K562 (cell line): ENCODE measurements around the gene NOSIP. TPM values are rescaled to one million over a fixed set of nuclear protein-coding genes. Genes with fewer than 3 reads are reported as not detected.

Experiments
- ATAC-seq: fragments of 200-7000 bp; cut with Tn5 transposase; 3 replicates; pipeline ENCODE4 v1.9.1; 2020; ENCODE audit warnings: moderate library complexity
- BruUV-seq: library from RNA; stranded (reverse); fragments of 400-500 nt; replicated peaks from 2 replicates; lab custom pipeline; 2021; lab: Mats Ljungman, UMichigan
- CTCF ChIA-PET: fragments of 300-600 bp; formaldehyde crosslinking; extraction: SDS; loops from one replicate; lab custom pipeline; 2021; ENCODE audit warnings: low intra/inter-chr PET ratio; lab: Yijun Ruan, JAX
- POLR2A ChIA-PET: fragments of 300-600, 350-650 bp; sonication (Branson Sonifier 250); formaldehyde crosslinking; extraction: SDS; loops from one replicate; lab custom pipeline; 2021; ENCODE audit warnings: antibody characterized with exemption, inconsistent platforms; lab: Yijun Ruan, JAX
- DNase-seq, 4 experiments: peaks; one replicate each; pipeline versions ENCODE4 v3.0.0 to v3.0.0-alpha.2; 2011 to 2018; ENCODE audit warnings: low spot score in 3 of 4, mixed read lengths in 3 of 4; ENCODE audit errors: extremely low read depth in 1 of 4
- FAIRE-seq: peaks from 2 replicates; lab custom pipeline; 2011; peaks lifted over from hg19 to GRCh38; lab: Jason Lieb, UNC
- H2AFZ ChIP-seq: 2 replicates; pipeline ENCODE4 v1.6.0; 2011; ENCODE audit warnings: low read depth, low read length, control low read depth, inconsistent platforms
- H3K27ac ChIP-seq: fragments of 200-600 bp; 3 replicates; pipeline ENCODE4 v1.8.0; 2011; ENCODE audit warnings: low read depth, mild to moderate bottlenecking, control low read depth, inconsistent platforms, low read length, moderate library complexity, mixed read lengths; ENCODE audit errors: extremely low read depth
- H3K27me3 ChIP-seq, 2 experiments: fragments of 300-600 bp in 1 of 2; 2 replicates in 1 of 2; 3 replicates in 1 of 2; pipeline versions ENCODE4 v1.6.0 to v1.8.0; 2011; ENCODE audit warnings: inconsistent platforms in 2 of 2, low read length in 2 of 2, mild to moderate bottlenecking in 1 of 2, mixed read lengths in 1 of 2, moderate library complexity in 1 of 2; ENCODE audit not compliant: control insufficient read depth in 2 of 2, insufficient read depth in 2 of 2
- H3K36me3 ChIP-seq: fragments of 300-600 bp; 3 replicates; pipeline ENCODE4 v1.8.0; 2011; ENCODE audit warnings: mild to moderate bottlenecking, low read length, inconsistent platforms; ENCODE audit not compliant: control insufficient read depth, insufficient read depth
- H3K4me1 ChIP-seq, 2 experiments: fragments of 200-600 bp in 1 of 2; replicated peaks in 1 of 2; 2 replicates in 1 of 2; 3 replicates in 1 of 2; pipeline versions ENCODE4 v1.5.1 to v1.8.0; 2011; ENCODE audit warnings: inconsistent platforms in 2 of 2, low read length in 2 of 2, mild to moderate bottlenecking in 1 of 2, mixed read lengths in 1 of 2, moderate library complexity in 1 of 2; ENCODE audit not compliant: control insufficient read depth in 2 of 2, insufficient read depth in 2 of 2
- H3K4me2 ChIP-seq: 2 replicates; pipeline ENCODE4 v1.6.1; 2011; ENCODE audit warnings: low read length, control low read depth, inconsistent platforms, mixed read lengths; ENCODE audit not compliant: insufficient read depth
- H3K4me3 ChIP-seq: fragments of 200-600 bp; sonication (generic), shearing (Covaris generic); 2 replicates; pipeline ENCODE4 v1.5.1; 2016; ENCODE audit warnings: control low read depth, inconsistent platforms
- H3K79me2 ChIP-seq: fragments of 200-600 bp; 3 replicates; pipeline ENCODE4 v1.8.0; 2011; ENCODE audit warnings: low read length, inconsistent platforms; ENCODE audit not compliant: control insufficient read depth, insufficient read depth
- H3K9ac ChIP-seq, 2 experiments: 2 replicates each; pipeline versions ENCODE4 v1.6.0 to v1.6.1; 2011; ENCODE audit warnings: low read depth in 2 of 2, low read length in 2 of 2, control low read depth in 1 of 2, inconsistent platforms in 1 of 2, mild to moderate bottlenecking in 1 of 2, mixed read lengths in 1 of 2; ENCODE audit not compliant: insufficient read depth in 1 of 2
- H3K9me1 ChIP-seq: one replicate; pipeline ENCODE4 v1.6.0; 2011; ENCODE audit warnings: inconsistent platforms, mild to moderate bottlenecking, low read length, moderate library complexity; ENCODE audit not compliant: control insufficient read depth, insufficient read depth
- H3K9me3 ChIP-seq: replicated peaks from 2 replicates; pipeline ENCODE4 v1.5.1; 2011; ENCODE audit warnings: low read depth, low read length, inconsistent platforms; ENCODE audit not compliant: control insufficient read depth, insufficient read depth
- H4K20me1 ChIP-seq: replicated peaks from 2 replicates; pipeline ENCODE4 v1.6.1; 2011; ENCODE audit warnings: low read length, inconsistent platforms, mixed read lengths; ENCODE audit not compliant: control insufficient read depth, insufficient read depth
- EWSR1 ChIP-seq: fragments of 450-650 bp; IDR thresholded peaks from 2 replicates; pipeline ENCODE4 v1.6.1; 2018; ENCODE audit warnings: borderline replicate concordance, mild to moderate bottlenecking, low read depth, moderate library complexity; ENCODE audit not compliant: partially characterized antibody
- RB1 ChIP-seq: fragments of 450-650 bp; IDR thresholded peaks from 2 replicates; pipeline ENCODE4 v1.6.1; 2017; ENCODE audit warnings: low read depth, mild to moderate bottlenecking
- TSC22D4 ChIP-seq: fragments of 450-650 bp; IDR thresholded peaks from 2 replicates; pipeline ENCODE4 v1.6.1; 2016; ENCODE audit warnings: missing genetic modification characterization, missing biosample characterization, control low read depth
- ZNF12 ChIP-seq: sonication (generic); formaldehyde crosslinking; IDR thresholded peaks from 2 replicates; pipeline ENCODE4 v1.4.0; 2020; ENCODE audit warnings: mild to moderate bottlenecking, missing genetic modification reagents
- ZNF324 ChIP-seq: fragments of 250-450 bp; sonication (Bioruptor Pico); IDR thresholded peaks from 2 replicates; pipeline ENCODE4 v1.4.0; 2020; ENCODE audit warnings: mild to moderate bottlenecking
- ZNF830 ChIP-seq: fragments of 250-450 bp; sonication (Bioruptor Pico); IDR thresholded peaks from 2 replicates; pipeline ENCODE4 v1.5.0; 2021; ENCODE audit warnings: mild to moderate bottlenecking
- WGBS: fragments of 100-300 bp; shearing (Covaris generic); methylation state at CpG from one replicate; pipeline ENCODE4 v1.1.6; 2016; ENCODE audit warnings: low coverage, mixed read lengths; ENCODE audit not compliant: insufficient coverage; ENCODE audit errors: missing lambda C conversion rate; 5-methylcytosine and 5-hydroxymethylcytosine counted together
- in situ Hi-C: fragments of 300-500 bp; cut with MboI; formaldehyde crosslinking; loops from 4 replicates; pipeline ENCODE4 v1.15.0; 2018; ENCODE audit warnings: inconsistent platforms, mixed read lengths
- intact Hi-C: fragments of 100-400 bp; cut with micrococcal nuclease; formaldehyde crosslinking; loops from 2 replicates; pipeline ENCODE4 v1.14.2; 2022
- polyA plus RNA-seq, 8 experiments: library from polyadenylated mRNA; depleted of rRNA in 4 of 8; stranded (reverse) in 5 of 8; unstranded in 3 of 8; fragments of >200 nt; fragmentation: Nextera tagmentation in 2 of 8; fragmentation: Illumina TruSeq in 1 of 8; extraction: Ambion mirVana in 2 of 8; extraction: Trizol in 1 of 8; gene quantifications; 2 replicates each; pipeline versions ENCODE4 v1.2.1 to v1.2.3, GENCODE V29; 2011 to 2014; ENCODE audit warnings: inconsistent platforms in 1 of 8, missing spikeins in 1 of 8
- total RNA-seq, 7 experiments: library from RNA; depleted of rRNA in 6 of 7; stranded (reverse); fragments of >200 nt in 6 of 7; fragmentation: Illumina TruSeq in 2 of 7; extraction: Trizol in 2 of 7; gene quantifications; 2 replicates each; pipeline versions ENCODE4 v1.2.1 to v1.2.3, GENCODE V29; 2011 to 2021; ENCODE audit warnings: low replicate concordance in 1 of 7
- TF ChIP-seq, protein P1 (sequence below): sonication (generic); formaldehyde crosslinking; IDR thresholded peaks from 2 replicates; pipeline ENCODE4 v1.8.1; 2023; ENCODE audit warnings: mild to moderate bottlenecking, missing genetic modification reagents
- TF ChIP-seq, protein P2 (sequence below): fragments of 250-450 bp; sonication (Bioruptor Pico); IDR thresholded peaks from 2 replicates; pipeline ENCODE4 v1.4.0; 2020; ENCODE audit warnings: mild to moderate bottlenecking
- TF ChIP-seq, protein P3 (sequence below), 2 experiments: fragments of 450-650 bp; formaldehyde crosslinking in 1 of 2; IDR thresholded peaks; 2 replicates each; pipeline versions ENCODE4 v1.4.0 to v1.6.1; 2014 to 2020; ENCODE audit warnings: mild to moderate bottlenecking in 2 of 2, borderline replicate concordance in 1 of 2, low read depth in 1 of 2
- TF ChIP-seq, protein P4 (sequence below): sonication (generic); formaldehyde crosslinking; IDR thresholded peaks from 2 replicates; pipeline ENCODE4 v1.8.1; 2023; ENCODE audit warnings: mild to moderate bottlenecking, missing genetic modification reagents

NOSIP gene
- total and polyA plus RNA-seq, 9 of the 15 experiments (the other 6 are each of a cell fraction or from before 2014, with no cell fraction given): 14.4 to 153 (median 79.9) TPM

DNA sequence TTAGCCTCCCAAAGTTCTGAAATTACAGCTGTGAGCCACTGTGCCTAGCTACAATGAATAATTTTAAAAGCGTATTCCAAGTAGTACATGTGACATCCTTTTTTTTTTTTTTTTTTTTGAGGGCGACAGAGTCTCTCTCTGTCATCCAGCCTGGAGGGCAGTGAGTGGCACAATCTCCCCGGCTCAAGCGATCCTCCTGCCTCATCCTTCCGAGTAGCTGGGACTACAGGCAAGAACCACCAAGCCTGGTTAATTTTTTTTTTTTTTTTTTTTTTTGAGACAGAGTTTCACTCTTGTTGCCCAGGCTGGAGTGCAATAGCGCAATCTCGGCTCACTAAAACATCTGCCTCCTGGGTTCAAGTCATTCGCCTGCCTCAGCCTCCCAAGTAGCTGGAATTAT is 6.9 kb upstream of the NOSIP start:
- Histone ChIP-seq H3K79me2 (peaks cover 15% of the 10 kb centered on the region), H3K9ac (no peak overlapping the region), H3K27me3 (no peaks in the 10 kb centered on the region), H3K36me3 (no peaks in the 10 kb centered on the region), H2AFZ (no peak overlapping the region), H3K9me3 (no peaks in the 10 kb centered on the region), H3K4me3 (no peak overlapping the region), H3K4me2 (no peak overlapping the region), H3K9me1 (no peaks in the 10 kb centered on the region), H3K27ac (no peak overlapping the region), H3K4me1 (peaks cover 4 to 27% of the 10 kb centered on the region in 2 experiments; a peak in 4 of 5 replicates), H4K20me1 (no peaks in the 10 kb centered on the region)
- ChIA-PET CTCF (no interaction called here), POLR2A (no interaction called here)
- intact Hi-C loops: no loop called here
- 76% methylated on average over 6 of the region's 8 CpGs for WGBS
- no peak for ATAC-seq
- in situ Hi-C loops: no loop called here
- TF ChIP-seq TSC22D4 (no peak), ZNF324 (CRISPR knock-in tag) (no peak), EWSR1 (no peak), RB1 (no peak), ZNF830 (no peak), ZNF12 (CRISPR knock-in tag) (no peak)
- TF ChIP-seq, protein P1, sequence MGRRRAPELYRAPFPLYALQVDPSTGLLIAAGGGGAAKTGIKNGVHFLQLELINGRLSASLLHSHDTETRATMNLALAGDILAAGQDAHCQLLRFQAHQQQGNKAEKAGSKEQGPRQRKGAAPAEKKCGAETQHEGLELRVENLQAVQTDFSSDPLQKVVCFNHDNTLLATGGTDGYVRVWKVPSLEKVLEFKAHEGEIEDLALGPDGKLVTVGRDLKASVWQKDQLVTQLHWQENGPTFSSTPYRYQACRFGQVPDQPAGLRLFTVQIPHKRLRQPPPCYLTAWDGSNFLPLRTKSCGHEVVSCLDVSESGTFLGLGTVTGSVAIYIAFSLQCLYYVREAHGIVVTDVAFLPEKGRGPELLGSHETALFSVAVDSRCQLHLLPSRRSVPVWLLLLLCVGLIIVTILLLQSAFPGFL (CRISPR knock-in tag): no peak
- TF ChIP-seq, protein P2, sequence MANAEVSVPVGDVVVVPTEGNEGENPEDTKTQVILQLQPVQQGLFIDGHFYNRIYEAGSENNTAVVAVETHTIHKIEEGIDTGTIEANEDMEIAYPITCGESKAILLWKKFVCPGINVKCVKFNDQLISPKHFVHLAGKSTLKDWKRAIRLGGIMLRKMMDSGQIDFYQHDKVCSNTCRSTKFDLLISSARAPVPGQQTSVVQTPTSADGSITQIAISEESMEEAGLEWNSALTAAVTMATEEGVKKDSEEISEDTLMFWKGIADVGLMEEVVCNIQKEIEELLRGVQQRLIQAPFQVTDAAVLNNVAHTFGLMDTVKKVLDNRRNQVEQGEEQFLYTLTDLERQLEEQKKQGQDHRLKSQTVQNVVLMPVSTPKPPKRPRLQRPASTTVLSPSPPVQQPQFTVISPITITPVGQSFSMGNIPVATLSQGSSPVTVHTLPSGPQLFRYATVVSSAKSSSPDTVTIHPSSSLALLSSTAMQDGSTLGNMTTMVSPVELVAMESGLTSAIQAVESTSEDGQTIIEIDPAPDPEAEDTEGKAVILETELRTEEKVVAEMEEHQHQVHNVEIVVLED (CRISPR knock-in tag): no peak
- TF ChIP-seq, protein P3, sequence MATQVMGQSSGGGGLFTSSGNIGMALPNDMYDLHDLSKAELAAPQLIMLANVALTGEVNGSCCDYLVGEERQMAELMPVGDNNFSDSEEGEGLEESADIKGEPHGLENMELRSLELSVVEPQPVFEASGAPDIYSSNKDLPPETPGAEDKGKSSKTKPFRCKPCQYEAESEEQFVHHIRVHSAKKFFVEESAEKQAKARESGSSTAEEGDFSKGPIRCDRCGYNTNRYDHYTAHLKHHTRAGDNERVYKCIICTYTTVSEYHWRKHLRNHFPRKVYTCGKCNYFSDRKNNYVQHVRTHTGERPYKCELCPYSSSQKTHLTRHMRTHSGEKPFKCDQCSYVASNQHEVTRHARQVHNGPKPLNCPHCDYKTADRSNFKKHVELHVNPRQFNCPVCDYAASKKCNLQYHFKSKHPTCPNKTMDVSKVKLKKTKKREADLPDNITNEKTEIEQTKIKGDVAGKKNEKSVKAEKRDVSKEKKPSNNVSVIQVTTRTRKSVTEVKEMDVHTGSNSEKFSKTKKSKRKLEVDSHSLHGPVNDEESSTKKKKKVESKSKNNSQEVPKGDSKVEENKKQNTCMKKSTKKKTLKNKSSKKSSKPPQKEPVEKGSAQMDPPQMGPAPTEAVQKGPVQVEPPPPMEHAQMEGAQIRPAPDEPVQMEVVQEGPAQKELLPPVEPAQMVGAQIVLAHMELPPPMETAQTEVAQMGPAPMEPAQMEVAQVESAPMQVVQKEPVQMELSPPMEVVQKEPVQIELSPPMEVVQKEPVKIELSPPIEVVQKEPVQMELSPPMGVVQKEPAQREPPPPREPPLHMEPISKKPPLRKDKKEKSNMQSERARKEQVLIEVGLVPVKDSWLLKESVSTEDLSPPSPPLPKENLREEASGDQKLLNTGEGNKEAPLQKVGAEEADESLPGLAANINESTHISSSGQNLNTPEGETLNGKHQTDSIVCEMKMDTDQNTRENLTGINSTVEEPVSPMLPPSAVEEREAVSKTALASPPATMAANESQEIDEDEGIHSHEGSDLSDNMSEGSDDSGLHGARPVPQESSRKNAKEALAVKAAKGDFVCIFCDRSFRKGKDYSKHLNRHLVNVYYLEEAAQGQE (IDR thresholded peaks at IDR 0.05; ENCODE audit: borderline replicate concordance): no peak
- TF ChIP-seq, protein P3 (CRISPR knock-in tag; IDR thresholded peaks at IDR 0.05; ENCODE audit: low read depth): no peak
- TF ChIP-seq, protein P4, sequence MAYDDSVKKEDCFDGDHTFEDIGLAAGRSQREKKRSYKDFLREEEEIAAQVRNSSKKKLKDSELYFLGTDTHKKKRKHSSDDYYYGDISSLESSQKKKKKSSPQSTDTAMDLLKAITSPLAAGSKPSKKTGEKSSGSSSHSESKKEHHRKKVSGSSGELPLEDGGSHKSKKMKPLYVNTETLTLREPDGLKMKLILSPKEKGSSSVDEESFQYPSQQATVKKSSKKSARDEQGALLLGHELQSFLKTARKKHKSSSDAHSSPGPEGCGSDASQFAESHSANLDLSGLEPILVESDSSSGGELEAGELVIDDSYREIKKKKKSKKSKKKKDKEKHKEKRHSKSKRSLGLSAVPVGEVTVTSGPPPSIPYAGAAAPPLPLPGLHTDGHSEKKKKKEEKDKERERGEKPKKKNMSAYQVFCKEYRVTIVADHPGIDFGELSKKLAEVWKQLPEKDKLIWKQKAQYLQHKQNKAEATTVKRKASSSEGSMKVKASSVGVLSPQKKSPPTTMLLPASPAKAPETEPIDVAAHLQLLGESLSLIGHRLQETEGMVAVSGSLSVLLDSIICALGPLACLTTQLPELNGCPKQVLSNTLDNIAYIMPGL (CRISPR knock-in tag): no peak
- no TSS peak for BruUV-seq
- no peak for DNase-seq
- no peak for FAIRE-seq
